Endothelial cell of umbilical vein (primary cell): ENCODE measurements around the gene PPP2CA.

Experiments
- EZH2 ChIP-seq: IDR thresholded peaks from 2 replicates; pipeline ENCODE4 v1.6.1; 2012; ENCODE audit warnings: borderline replicate concordance, low read depth, mild to moderate bottlenecking, moderate library complexity, low read length, inconsistent platforms; ENCODE audit not compliant: severe bottlenecking
- GATA2 ChIP-seq: IDR thresholded peaks from 2 replicates; pipeline ENCODE4 v1.7.0; 2011; ENCODE audit warnings: low read depth, mild to moderate bottlenecking, moderate library complexity, mixed read lengths, low read length; ENCODE audit not compliant: insufficient read length, insufficient read depth
- JUN ChIP-seq: IDR thresholded peaks from 2 replicates; pipeline ENCODE4 v1.6.1; 2011; ENCODE audit warnings: borderline replicate concordance, low read depth; ENCODE audit not compliant: insufficient read length, insufficient read depth
- MAX ChIP-seq: IDR thresholded peaks from 2 replicates; pipeline ENCODE4 v1.6.1; 2011; ENCODE audit not compliant: insufficient read depth, insufficient read length
- POLR2A ChIP-seq: IDR thresholded peaks from 2 replicates; pipeline ENCODE4 v1.6.1; 2012; ENCODE audit warnings: low read depth, mild to moderate bottlenecking, control low read depth, low read length
- POLR2AphosphoS5 ChIP-seq: IDR thresholded peaks from 2 replicates; pipeline ENCODE4 v1.6.1; 2012; ENCODE audit warnings: low read depth, mild to moderate bottlenecking, control low read depth, low read length, moderate library complexity; ENCODE audit not compliant: insufficient read depth
- TF ChIP-seq, protein P1 (sequence below), 2 donors: IDR thresholded peaks; 1 replicate in 1 of 2; 2 replicates in 1 of 2; pipeline ENCODE4 v1.5.1; 2011; ENCODE audit warnings: low read length in 2 of 2, mild to moderate bottlenecking in 2 of 2, moderate library complexity in 2 of 2, control low read depth in 1 of 2, inconsistent platforms in 1 of 2, low read depth in 1 of 2; ENCODE audit not compliant: insufficient read depth in 1 of 2; ENCODE audit errors: extremely low read depth in 1 of 2

DNA sequence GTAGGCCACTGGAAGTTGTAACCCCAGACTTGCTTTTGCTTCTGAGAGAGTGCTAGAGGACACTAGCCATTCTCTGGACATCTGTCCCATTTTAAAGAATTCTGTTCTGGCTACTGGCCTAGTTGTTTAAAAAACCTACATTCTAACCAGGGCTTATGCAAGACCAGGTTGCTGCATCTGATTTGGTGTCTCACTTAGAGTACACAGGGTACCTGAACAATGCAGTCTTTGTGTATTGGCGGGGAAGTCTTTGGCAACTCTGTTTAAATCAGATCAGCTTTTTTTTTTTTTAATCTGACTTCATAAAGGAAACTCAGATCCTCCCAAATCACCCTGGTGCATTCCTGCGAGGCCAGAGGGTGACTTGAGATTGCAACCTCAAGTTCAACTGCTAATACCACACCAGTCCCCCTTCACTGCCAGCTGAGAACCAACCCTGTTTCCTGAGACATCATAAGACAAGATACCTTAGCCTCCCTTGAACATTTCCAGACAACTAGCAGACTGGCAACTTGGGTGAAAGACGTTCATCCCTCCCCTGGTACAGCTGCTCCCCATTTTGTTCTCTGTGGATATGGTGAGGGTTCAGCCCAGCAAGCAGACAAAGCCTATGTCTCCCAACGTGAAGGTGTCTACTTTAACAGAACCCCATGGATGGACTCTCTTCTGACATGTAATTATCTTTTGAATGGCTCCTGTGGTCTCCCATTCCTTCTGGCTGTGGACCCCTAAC lies 76.1 kb downstream of the PPP2CA start:
- TF ChIP-seq, protein P1, sequence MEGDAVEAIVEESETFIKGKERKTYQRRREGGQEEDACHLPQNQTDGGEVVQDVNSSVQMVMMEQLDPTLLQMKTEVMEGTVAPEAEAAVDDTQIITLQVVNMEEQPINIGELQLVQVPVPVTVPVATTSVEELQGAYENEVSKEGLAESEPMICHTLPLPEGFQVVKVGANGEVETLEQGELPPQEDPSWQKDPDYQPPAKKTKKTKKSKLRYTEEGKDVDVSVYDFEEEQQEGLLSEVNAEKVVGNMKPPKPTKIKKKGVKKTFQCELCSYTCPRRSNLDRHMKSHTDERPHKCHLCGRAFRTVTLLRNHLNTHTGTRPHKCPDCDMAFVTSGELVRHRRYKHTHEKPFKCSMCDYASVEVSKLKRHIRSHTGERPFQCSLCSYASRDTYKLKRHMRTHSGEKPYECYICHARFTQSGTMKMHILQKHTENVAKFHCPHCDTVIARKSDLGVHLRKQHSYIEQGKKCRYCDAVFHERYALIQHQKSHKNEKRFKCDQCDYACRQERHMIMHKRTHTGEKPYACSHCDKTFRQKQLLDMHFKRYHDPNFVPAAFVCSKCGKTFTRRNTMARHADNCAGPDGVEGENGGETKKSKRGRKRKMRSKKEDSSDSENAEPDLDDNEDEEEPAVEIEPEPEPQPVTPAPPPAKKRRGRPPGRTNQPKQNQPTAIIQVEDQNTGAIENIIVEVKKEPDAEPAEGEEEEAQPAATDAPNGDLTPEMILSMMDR (IDR thresholded peaks at IDR 0.05; ENCODE audit: extremely low read depth in 1 of 2, insufficient read depth in 1 of 2, low read depth in 1 of 2, low read length in 2 of 2): no peak
- no peak for TF ChIP-seq MAX
- TF ChIP-seq POLR2AphosphoS5: no peak
- no peak for TF ChIP-seq JUN
- TF ChIP-seq GATA2: no peak
- TF ChIP-seq EZH2: no peak
- TF ChIP-seq POLR2A: no peak
